ENCODE measurements around the gene PRXL2A.

The PRXL2A gene

DNA sequence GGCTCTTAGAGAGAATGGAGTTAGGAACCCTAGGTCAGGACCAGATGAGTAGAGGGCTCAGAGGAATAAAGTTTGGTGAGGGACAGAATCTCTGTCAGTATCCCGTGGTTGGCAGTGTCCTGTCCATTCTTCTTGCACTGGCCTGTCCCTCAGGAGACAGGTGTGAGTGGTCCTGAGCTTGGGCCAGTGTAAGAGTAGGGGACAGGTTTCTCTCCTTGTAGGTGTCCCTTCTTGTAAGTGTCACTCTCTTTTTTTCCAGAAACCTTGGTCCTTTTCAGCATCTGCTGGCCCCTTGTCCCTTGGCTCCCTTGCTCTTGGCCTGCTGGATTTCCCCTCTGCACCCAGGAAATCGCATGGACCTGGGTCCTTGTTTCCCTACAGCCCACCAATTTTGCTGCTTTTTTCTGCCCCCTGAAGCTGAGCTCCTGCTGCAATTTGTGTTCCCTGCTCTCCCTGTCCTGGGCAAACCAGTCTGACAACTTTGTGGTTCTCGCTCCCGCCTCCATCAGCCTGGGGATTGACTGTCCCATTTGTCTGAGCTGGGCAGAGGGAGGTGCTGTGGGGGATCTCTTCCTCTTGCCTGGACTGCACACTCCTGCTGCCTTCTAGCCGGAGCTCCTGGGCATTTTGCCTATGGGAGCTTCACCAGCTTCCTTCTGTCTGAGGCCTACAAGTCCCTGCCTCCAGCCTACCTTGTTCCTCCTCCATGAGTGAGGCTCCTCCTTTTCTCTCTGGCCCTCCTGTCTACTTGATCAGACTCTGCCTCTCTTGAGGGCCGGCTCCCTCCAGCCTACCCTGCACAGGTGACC lies 52.3 kb downstream of the PRXL2A start:
- DNase-seq, result peak in 26 of 56 donors; percentile 14 to 58 (median 40)

DNA sequence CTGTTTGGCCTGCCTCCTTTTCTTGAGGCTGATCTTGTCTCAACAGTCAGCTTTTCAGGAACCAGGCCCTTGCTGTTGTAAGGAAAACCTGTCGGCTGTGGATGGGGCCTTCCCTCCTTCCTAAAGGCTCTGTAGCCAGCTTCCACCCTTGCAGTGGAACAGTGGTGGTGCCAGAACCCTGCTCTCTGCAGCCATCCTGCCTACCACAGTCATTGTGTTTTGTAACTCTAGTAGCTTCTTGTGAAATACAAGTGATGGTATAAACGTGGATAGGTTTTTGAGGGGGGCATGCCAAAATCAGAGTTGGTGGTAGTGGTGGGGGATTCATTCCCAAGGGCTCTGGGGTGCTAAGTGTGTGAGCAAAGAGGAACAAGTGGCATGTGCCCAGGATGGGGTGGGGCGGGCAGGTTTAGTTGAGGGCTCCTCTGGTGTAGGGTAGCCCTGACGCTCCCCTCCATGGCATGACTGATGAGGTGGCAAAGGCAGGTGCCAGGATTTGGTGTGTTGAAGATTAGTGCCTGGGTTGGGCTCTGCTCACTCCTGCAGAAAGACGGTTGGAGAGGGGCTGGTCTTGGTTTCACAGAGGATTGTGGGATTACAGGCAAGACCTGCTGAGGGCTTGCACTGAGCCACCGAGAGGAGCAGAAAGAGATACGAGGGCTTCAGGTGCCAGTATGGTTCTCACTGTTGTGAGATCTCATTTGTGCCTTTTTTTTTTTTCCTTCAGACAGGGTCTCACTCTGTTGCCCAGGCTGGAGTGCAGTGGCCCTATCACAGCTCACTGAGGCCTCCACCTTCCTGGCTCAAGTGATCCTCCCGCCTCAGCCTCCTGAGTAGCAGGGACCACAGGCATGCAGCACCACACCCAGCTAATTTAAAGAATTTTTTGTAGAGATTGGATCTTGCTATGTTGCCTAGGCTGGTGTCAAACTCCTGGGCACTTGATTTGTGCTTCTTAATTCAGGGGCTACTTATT lies 53.1 kb downstream of the PRXL2A start:
- DNase-seq, result no peak

DNA sequence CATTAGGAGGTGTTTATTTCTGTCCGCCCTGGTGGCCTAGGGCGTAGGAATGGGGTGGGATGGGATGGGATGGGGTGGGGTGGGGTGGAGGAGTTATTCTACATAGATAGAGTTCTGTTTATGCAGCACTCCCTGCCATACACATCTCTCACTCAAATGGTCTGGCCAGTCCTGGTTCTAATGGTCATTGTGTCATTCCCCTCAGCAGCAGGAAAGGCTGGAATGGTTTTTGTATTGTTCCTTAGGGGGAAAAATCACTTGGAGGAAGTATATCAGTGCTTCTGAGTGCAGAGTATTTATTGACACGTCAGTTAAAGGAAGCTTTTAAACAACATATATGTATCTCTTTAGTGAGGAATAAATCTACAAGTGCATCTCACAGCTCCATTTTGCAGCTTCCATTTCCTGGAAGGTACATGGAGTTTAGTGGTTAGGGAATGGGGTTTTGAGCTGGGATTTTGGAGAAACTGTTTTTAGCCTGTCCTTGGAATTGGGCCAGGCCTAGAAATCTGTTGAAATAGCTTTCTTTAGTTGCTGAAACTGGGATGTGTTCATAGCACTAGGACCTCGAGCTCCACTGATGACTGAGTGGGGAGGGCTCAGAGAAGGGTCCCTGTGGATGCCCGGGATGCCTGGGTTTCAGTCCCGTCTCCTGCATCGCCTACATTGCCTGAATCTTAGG lies 54.1 kb downstream of the PRXL2A start:
- peak in 3 of 56 donors; percentile 14 to 52 (median 29) for DNase-seq

DNA sequence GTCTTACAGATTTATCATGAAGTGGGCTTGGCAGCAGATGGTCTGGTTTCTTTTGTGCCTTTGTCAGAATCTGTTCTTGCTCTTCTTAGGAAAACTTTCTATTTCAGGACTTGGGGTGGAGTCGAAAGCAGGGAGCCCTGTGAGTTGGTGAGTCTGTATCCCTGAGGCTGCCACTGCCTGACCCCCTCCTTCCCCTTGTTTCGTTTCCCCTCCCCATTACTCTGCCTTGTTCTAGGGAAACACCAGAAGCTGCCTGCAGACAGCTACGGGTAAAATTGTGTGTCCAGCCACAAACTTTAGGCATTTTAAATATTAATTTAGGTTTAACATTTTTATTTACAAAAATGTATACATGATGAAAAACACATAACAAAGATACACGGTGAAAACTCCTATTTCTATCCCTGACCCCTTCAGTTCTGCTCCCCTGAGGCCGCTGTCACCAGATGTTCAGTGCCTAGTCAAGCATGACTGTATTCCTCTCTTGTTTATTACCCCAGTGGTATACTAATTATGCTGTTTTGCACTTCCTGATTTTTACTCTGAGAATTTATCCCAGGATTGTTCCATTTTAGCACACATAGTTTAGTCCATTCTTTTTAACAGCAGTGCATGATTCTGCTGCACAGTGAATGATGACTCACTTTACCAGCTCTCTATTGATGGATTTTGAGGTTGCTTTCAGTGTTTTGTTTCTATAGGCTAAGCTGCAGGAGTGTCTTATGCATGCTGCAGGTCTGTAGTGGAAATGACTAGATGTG lies 54.8 kb downstream of the PRXL2A start:
- peak in 1 of 56 donors; percentile 18 for DNase-seq

DNA sequence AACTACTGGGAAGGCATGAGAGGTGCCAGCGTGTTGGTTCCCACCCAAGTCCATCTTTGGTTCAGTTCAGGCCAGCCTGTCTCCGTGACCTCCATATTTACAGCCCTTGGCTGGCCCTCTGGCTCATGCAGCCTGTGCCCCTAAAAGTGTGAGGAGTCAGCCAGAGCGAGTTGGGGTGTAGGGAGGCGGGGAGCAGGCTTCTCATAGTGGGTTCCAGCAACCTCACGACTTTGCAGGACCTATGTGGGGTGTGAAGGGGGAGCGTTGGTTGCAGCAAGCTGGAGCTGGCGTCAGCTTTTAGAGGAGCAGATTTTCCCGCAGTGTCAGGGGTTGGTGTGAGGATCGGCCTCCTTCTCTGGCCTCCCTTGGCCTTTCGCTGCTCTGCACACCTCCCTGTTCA lies 55.5 kb downstream of the PRXL2A start:
- DNase-seq, result no peak

DNA sequence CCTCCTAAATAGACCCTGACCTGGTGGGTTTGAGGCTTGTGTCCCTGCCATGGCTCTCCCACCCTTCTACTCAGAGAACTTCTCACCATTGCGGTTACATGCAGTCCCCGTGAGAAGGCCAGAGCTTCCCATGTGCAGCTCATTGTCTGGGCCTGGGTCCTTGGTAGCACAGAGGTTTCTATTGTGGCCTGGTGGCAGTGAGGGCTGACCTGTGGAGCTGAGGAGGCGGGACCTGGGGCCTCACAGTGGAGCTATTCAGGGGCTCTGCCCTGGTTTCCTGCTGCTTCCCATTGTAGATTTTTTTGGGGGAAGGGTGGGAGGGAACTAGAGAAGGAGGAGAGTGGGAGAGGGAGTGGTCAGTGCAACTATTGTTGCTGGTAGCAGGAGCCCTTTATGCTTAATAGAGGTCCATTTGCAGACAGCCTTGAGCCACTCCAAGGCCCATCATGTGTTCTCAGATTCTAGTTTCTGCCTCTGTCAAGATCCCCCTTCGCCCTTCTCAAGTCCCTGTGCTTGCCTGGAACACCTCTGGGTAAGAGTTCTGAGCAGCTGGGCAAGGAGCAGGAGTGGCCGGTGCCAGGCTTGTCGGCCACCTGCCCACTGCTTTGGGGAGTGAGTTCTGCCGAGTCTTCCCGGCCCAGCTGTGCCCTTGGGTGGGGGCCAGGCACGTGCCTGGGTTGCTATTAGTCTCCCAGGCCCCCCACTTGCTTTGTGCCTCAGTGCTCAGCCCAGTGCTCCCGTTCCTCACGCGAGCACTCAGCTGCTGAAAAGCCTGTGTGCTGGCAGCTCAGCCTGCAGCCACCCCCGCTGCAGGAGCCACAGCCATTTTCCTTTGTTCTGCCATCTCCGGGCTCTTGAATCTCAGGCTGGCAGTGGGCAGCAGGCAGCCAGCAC lies 56.5 kb downstream of the PRXL2A start:
- DNase-seq, result peak in 45 of 56 donors; percentile 13 to 84 (median 62)

DNA sequence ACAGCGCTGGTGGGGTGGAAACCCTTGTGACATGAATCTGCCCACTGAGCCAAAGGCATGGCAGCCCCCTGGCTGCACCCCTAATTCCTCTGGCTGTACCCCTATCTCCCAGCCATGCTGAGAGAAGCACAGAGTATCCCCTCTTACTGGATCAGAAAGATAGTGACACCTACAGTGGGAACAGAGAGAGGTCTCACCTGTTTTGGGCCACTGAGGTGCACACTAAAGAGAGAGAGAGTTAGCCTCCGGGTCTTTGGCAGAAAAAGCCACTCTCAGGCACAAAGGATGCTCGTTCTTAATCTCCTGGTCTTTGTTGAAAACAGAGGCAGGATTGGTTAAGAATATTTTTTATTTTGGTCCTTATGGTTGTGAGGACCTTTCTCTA lies 57.1 kb downstream of the PRXL2A start:
- no peak for DNase-seq

DNA sequence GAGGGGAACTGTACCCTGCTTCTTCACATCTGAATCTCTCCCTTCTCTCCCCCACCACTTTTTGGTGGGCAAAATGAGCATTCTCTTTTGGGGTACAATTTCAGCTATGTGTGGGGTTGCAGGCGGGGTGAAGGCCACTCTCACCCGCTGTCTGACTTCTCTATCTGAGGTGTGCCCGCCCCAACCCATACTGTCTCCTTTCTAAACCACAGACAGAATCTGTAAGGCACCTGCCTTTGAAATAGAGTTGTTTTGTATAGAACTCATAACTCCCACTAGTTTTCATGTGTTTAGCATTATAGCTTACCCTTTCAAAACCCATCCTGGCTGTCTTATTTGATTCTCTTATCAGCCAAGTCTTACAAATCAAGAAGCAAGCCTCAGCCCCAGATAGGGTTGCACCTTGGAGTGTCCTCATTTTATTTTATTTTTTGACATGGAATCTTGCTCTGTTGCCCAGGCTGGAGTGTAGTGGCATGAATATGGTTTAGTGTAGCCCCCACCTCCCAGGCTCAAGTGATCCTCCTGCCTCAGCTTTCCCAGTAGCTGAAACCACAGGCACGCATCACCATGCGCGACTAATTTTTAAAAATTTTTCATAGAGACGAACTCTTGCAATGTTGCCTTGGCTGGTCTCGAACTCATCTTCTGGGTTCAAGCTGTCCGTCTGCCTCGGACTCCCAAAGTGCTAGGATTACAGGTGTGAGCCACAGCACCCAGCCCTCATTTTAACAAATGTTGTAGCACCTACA lies 57.7 kb downstream of the PRXL2A start:
- no peak for DNase-seq

DNA sequence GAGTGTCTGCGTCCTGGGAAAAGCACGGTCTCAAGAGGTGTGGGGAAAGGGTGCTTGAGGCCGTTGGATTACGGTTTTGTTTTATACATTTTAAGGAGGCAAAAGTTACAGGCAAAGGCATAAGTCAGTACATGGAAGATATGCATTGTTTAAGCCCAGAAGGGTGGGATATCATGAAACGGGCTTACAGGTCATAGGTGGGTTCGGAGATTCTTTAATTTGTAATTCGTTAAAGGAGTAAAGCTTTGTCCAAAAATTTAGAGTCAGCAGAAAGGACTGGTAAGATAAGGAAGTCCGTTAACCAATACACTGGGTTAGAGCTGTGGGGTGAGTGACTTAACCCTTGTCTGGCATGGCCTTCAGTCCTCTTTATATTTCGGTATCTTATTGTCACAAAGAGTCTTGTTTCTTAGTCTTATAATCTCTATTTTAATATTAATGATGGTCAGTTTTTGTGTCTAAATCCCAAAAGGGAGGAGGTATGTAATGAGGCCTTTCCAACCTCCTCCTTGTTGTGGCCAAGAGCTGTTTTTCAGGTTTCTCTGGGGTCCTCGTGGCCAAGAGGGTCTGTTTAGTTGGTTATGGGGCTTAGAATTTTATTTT lies 58.5 kb downstream of the PRXL2A start:
- no peak for DNase-seq

DNA sequence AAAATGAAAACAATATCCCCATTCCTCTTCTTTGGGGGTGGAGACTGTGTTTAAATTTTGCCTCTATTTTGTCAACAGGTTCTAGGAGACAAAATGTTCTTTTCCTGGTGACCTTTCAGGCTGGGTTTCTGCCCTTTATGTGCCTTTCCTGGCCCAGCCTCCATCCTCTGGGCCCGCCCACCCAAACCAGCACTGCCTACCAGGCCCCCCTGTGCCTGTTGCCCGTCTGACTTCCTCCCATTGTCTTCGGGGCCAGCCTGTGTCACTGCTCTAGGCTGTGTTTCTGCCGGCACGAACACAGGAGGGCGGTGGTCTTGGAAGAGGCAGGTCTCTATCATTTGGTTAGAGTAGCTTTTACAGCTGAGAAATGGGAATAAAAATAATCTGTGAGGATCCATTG lies 59.7 kb downstream of the PRXL2A start:
- peak in 38 of 56 donors; percentile 23 to 80 (median 48) for DNase-seq

DNA sequence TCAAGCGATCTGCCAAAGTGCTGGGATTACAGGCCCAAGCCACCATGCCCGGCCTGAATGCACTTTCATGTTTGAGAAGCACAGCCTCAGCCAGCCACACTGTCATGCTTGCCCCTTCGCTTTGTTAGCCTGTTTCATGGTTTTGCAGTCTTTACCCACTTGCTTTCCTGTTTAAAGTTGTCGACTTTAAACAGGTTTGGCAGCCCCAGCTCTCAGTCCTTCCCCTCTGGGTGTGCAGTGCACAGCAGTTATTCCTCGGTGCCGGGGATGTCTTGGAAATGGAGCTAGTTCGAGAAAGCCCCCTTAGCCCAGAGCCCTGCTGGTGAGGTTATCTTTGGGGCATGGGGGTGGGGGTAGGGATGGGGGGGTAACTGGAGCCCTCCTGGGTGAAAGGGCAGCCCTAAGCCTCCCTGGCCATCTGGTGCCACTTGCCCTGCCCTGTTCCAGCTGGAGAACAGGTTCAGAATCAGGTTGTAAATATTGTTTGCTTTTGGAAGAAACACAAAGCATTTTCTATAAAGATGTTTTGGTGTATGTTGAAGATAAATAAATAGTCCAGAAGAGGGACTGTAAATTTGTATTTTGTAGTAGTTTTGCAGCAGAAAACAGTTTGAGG lies 60.6 kb downstream of the PRXL2A start:
- no peak for DNase-seq

DNA sequence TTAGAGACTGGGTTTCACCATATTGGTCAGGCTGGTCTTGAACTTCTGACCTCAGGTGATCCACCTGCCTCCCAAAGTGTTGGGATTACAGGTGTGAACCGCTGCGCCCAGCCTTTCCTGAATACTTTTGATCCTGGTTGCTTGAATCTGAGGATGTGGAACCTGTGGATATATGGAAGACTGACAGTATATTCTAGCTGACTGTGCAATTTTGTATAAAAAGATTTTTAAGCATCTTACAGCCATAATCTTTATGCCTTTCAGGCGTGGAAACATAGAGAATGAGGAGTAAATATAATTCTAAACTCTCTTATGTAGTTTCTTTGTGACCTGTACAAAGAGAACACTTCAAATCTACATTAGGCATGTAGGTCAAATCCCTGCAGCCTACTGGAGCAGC lies 61.9 kb downstream of the PRXL2A start:
- no peak for DNase-seq

DNA sequence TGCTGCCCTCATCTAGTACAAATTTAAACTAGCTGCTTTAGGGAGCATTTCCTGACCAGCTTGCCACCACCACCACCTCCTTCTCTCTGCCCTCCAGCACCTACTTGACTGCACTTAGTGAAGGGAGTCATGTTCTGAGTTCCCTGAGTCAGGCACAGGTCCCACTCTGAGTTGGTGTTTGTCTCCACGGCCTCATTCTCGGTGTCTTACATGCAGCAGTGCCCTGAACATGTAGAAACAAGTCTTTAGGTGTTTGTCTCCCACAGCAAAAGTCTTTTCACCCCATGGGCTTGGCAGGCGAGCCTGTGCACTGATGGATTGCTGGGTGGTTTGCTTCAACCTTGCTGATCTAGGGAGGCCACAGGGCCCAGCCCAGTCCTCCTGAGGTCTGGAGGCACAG lies 62.6 kb downstream of the PRXL2A start:
- DNase-seq, result no peak

DNA sequence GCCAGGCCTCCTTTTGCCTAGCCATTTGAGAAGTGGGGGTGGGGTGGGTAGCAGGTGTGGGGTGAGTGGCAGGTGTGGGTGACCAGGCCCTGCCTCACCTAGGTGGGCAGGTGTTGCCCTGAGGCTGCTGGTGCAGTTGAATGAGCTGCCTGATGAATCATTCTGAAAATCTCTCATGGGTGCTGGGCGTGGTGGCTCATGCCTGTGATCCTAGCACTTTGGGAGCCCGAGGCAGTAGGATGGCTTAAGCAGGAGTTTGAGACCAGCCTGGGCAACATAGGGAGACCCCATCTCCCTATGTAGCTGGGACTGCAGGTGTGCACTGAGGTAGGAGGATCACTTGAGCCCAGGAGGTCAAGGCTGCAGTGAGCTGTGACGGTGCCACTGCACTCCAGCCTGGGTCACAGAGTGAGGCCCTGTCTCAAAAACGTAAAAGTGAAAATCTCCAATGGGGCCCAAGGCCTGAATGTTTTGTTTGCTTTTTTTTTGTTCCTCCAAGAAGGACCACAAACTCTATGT lies 63.4 kb downstream of the PRXL2A start:
- DNase-seq, result no peak

DNA sequence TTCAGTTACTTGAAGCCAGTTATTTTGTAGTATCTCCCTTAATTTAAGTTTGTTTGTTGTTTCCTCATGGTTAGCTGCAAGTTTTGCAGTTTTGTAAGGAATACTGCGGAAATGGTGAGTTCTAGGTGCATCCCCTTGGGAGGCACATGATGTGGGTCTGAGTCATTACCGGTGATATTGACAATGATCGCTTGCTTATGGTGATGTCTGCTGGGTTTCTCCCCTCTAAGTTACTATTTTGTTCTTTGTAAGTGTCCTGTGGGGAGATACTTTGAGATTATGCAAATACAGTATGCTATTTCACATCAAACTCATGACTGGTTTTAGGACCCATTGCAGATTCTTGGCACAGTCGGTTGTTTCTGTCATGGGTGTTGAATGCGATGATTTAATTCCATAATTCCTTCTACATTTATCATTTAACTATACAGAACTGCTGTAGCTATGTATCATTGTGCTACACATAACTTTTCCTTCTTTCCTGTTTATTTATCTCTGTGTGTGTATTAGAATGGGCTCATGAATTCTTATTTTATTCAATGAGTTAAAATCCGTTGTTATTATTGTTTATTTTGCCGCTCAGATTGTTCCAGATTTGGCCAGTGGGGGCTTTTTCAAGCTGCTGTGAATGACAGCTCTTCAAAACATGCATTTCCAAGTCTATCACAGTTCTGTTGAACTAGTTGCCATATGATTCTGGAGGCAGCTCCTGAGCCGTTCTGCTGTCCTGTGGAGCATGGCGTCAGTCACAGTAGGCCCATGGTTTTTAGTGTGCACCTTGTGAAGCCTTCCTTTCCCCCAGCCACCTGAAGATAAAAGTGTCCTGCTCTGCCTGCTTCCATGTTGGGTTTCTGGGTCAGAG lies 64.1 kb downstream of the PRXL2A start:
- DNase-seq, result no peak

DNA sequence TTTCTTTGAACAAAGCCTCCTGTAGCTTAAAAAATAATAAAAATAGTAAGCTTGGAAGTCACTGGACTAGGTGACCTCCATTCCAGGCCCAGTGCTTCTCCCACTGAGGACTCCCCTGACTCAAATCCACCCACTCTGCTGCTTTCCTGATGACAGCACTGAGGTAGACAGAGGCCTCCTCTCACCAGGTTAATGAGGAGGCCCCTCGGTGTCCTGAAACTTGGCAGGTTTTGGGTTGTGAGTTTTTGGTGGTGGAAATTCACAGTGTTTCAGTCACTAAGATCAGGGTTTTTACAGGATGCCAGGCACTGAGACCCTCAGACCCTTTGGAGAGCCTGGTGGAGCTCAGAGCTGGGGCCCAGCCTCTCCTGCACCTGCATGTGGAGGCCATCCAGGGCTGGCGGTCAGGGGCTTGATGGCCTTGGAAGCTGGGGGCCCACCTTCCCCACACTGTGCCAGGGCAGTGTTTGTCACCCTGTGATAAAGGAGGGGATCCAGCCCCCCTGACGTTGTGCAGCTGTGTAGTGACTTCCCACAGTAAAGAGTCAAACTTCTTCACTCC lies 64.8 kb downstream of the PRXL2A start:
- no peak for DNase-seq
